Parathyroid adenoma (tissue), 2 donors: Measurements from ENCODE around the gene FBXL17.

Experiments
- H2AFZ ChIP-seq: fragments of 300-600 bp; sonication (generic); one replicate; pipeline ENCODE4 v1.7.0; 2017; ENCODE audit warnings: antibody characterized with exemption, mild to moderate bottlenecking
- H3K27ac ChIP-seq: fragments of 300-600 bp; sonication (generic); one replicate; pipeline ENCODE4 v1.7.0; 2017
- H3K27me3 ChIP-seq: fragments of 300-600 bp; sonication (generic); one replicate; pipeline ENCODE4 v1.7.0; 2017; ENCODE audit warnings: low read length; ENCODE audit not compliant: control insufficient read depth, insufficient read depth
- H3K36me3 ChIP-seq: fragments of 300-600 bp; sonication (generic); one replicate; pipeline ENCODE4 v1.7.0; 2017; ENCODE audit warnings: low read length; ENCODE audit not compliant: control insufficient read depth, insufficient read depth
- H3K4me1 ChIP-seq: fragments of 300-600 bp; sonication (generic); one replicate; pipeline ENCODE4 v1.7.0; 2017; ENCODE audit warnings: control low read depth
- H3K4me2 ChIP-seq: fragments of 300-600 bp; sonication (generic); one replicate; pipeline ENCODE4 v1.7.0; 2017; ENCODE audit warnings: low read length
- H3K4me3 ChIP-seq: fragments of 300-600 bp; sonication (generic); one replicate; pipeline ENCODE4 v1.7.0; 2017; ENCODE audit warnings: low read depth, low read length
- H3K79me2 ChIP-seq: fragments of 300-600 bp; sonication (generic); one replicate; pipeline ENCODE4 v1.7.0; 2017; ENCODE audit warnings: control low read depth
- H3K9ac ChIP-seq: fragments of 300-600 bp; sonication (generic); one replicate; pipeline ENCODE4 v1.7.0; 2017; ENCODE audit warnings: mild to moderate bottlenecking
- H3K9me3 ChIP-seq: fragments of 300-600 bp; sonication (generic); one replicate; pipeline ENCODE4 v1.7.0; 2017; ENCODE audit warnings: low read length; ENCODE audit not compliant: control insufficient read depth
- TF ChIP-seq, protein P1 (sequence below): fragments of 300-600 bp; sonication (generic); IDR thresholded peaks from one replicate; pipeline ENCODE4 v1.7.0; 2017; ENCODE audit warnings: antibody characterized with exemption, mild to moderate bottlenecking
- donor health status: primary hyperparathyroidism.

The FBXL17 gene

DNA sequence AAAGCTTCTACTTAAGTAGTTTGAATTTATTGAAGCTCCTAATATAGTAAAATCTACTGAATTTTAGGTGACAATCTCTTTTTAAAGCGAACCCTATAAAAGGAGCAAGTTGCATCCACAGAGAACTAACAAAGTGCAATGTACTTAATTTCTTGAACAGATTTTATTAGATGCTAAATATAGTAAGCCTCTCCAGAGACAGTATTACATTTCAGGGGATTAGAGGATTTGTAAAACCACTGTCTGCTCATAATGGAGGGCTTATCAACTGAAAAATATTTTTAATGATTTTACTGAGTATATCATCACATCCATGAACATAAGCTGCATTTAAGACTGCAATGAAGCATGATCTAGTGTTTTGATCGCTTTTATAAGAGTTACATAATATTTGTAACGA is 481.2 kb downstream of the FBXL17 start:
- TF ChIP-seq, protein P1, sequence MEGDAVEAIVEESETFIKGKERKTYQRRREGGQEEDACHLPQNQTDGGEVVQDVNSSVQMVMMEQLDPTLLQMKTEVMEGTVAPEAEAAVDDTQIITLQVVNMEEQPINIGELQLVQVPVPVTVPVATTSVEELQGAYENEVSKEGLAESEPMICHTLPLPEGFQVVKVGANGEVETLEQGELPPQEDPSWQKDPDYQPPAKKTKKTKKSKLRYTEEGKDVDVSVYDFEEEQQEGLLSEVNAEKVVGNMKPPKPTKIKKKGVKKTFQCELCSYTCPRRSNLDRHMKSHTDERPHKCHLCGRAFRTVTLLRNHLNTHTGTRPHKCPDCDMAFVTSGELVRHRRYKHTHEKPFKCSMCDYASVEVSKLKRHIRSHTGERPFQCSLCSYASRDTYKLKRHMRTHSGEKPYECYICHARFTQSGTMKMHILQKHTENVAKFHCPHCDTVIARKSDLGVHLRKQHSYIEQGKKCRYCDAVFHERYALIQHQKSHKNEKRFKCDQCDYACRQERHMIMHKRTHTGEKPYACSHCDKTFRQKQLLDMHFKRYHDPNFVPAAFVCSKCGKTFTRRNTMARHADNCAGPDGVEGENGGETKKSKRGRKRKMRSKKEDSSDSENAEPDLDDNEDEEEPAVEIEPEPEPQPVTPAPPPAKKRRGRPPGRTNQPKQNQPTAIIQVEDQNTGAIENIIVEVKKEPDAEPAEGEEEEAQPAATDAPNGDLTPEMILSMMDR = no peak
- Histone ChIP-seq H3K9me3 (no peaks in the 10 kb centered on the region), H3K27ac (no peak overlapping the region), H3K9ac (no peak overlapping the region), H3K4me1 (no peaks in the 10 kb centered on the region), H3K36me3 (no peaks in the 10 kb centered on the region), H2AFZ (no peak overlapping the region), H3K27me3 (no peaks in the 10 kb centered on the region), H3K4me2 (no peak overlapping the region), H3K79me2 (no peaks in the 10 kb centered on the region), H3K4me3 (no peak overlapping the region)

GRCh38 chr5:107894361-107894760 is 487.5 kb downstream of the FBXL17 start:
- Histone ChIP-seq H3K4me2 (no peak overlapping the region), H3K4me1 (no peaks in the 10 kb centered on the region), H3K27me3 (no peaks in the 10 kb centered on the region), H3K27ac (no peak overlapping the region), H3K9ac (no peak overlapping the region), H3K9me3 (no peaks in the 10 kb centered on the region), H2AFZ (no peak overlapping the region), H3K4me3 (no peak overlapping the region), H3K79me2 (no peaks in the 10 kb centered on the region), H3K36me3 (no peaks in the 10 kb centered on the region)
- TF ChIP-seq, protein P1 = no peak

- no peaks in the 10 kb centered on the region for H3K4me1 ChIP-seq
- H3K36me3 ChIP-seq = no peaks in the 10 kb centered on the region
- H2AFZ ChIP-seq = no peak overlapping the region
- H3K4me3 ChIP-seq = no peak overlapping the region
- no peaks in the 10 kb centered on the region for H3K27me3 ChIP-seq
- no peaks in the 10 kb centered on the region for H3K79me2 ChIP-seq
- TF ChIP-seq, protein P1 = no peak
- H3K9me3 ChIP-seq = no peaks in the 10 kb centered on the region
- no peak overlapping the region for H3K27ac ChIP-seq
- H3K9ac ChIP-seq = no peak overlapping the region
- no peak overlapping the region for H3K4me2 ChIP-seq
Observed at GRCh38 chr5:107893642-107894041, 488.3 kb downstream of the FBXL17 start.

DNA sequence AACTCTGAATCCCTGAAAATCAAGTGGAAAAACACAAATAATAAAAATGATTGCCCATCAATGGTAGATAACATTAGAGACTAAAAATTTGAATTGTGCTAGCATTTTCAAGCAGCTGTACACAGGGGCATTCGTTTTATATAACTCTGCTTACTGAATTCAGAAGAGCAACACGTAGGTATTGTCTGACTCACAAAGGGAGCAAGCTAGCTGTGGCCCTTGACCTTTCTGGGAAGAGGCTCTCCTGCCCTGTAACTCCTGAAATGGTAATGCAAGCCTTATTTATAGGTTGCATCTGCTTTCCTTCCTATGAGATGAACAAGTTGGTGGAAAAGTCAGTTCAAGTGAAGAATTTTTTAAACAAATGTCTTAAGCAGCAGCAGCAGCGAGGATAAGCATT is 492.5 kb downstream of the FBXL17 start:
- no peaks in the 10 kb centered on the region for H3K4me1 ChIP-seq
- no peak overlapping the region for H3K9ac ChIP-seq
- H3K4me3 ChIP-seq = no peak overlapping the region
- TF ChIP-seq, protein P1 = no peak
- no peak overlapping the region for H3K4me2 ChIP-seq
- H2AFZ ChIP-seq = no peak overlapping the region
- no peaks in the 10 kb centered on the region for H3K9me3 ChIP-seq
- no peaks in the 10 kb centered on the region for H3K36me3 ChIP-seq
- H3K79me2 ChIP-seq = no peaks in the 10 kb centered on the region
- H3K27me3 ChIP-seq = no peaks in the 10 kb centered on the region
- H3K27ac ChIP-seq = no peak overlapping the region

DNA sequence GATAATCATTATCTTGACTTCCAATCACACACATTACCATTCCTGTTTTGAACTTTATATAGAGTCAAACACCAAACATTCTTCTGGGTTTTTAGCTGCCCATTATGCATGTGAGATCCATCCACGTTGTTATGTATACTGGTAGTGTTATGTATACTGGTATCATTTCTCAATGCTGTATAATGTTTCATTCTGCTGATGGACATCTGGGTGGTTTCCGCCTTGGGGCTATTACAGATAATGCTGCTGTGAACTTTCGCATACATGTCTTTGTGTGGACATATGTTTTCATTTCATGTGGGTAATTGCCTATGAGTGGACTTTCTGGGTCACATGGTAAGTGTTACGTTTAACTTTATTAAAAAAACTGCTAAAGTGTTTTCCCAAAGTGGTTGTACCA is 493.4 kb downstream of the FBXL17 start:
- Histone ChIP-seq H3K27me3 (no peaks in the 10 kb centered on the region), H3K4me2 (no peak overlapping the region), H3K36me3 (no peaks in the 10 kb centered on the region), H3K9ac (no peak overlapping the region), H3K4me1 (no peaks in the 10 kb centered on the region), H3K4me3 (no peak overlapping the region), H3K9me3 (no peaks in the 10 kb centered on the region), H2AFZ (no peak overlapping the region), H3K27ac (no peak overlapping the region), H3K79me2 (no peaks in the 10 kb centered on the region)
- TF ChIP-seq, protein P1 = no peak
